Measurements from ENCODE around the gene ZC3H11A.

- no peak for TF ChIP-seq EP300 (IDR thresholded peaks at IDR 0.05)
- no peak for TF ChIP-seq POLR2A (IDR thresholded peaks at IDR 0.05; ENCODE audit: low read depth)
- TF ChIP-seq, protein P1, sequence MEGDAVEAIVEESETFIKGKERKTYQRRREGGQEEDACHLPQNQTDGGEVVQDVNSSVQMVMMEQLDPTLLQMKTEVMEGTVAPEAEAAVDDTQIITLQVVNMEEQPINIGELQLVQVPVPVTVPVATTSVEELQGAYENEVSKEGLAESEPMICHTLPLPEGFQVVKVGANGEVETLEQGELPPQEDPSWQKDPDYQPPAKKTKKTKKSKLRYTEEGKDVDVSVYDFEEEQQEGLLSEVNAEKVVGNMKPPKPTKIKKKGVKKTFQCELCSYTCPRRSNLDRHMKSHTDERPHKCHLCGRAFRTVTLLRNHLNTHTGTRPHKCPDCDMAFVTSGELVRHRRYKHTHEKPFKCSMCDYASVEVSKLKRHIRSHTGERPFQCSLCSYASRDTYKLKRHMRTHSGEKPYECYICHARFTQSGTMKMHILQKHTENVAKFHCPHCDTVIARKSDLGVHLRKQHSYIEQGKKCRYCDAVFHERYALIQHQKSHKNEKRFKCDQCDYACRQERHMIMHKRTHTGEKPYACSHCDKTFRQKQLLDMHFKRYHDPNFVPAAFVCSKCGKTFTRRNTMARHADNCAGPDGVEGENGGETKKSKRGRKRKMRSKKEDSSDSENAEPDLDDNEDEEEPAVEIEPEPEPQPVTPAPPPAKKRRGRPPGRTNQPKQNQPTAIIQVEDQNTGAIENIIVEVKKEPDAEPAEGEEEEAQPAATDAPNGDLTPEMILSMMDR (IDR thresholded peaks at IDR 0.05), result no peak
- TF ChIP-seq POLR2AphosphoS5 (IDR thresholded peaks at IDR 0.05), result no peak
These were observed 17.3 kb upstream of the ZC3H11A start for GRCh38 chr1:203778146-203778545.
